Activated CD4-positive, alpha-beta T cell treated with anti-CD3 and anti-CD28 coated beads, Interleukin-2, amount 50 U/mL, for 24 hours (primary cell): Measurements from ENCODE around the gene APOC3.
A peak's percentile ranks its signal among the peaks of the same experiment; 100 is the strongest.
"Not testable (repeated sequence)": the region's sequence is repeated elsewhere in the genome, so short reads cannot be mapped to it uniquely, and the experiment has no call there.

Experiments used
- DNase-seq, 2 donors: peaks; one replicate each; pipeline ENCODE4 v3.0.0-alpha.2; 2020; ENCODE audit warnings: low read depth in 1 of 2, low spot score in 1 of 2

APOC3 gene

DNA sequence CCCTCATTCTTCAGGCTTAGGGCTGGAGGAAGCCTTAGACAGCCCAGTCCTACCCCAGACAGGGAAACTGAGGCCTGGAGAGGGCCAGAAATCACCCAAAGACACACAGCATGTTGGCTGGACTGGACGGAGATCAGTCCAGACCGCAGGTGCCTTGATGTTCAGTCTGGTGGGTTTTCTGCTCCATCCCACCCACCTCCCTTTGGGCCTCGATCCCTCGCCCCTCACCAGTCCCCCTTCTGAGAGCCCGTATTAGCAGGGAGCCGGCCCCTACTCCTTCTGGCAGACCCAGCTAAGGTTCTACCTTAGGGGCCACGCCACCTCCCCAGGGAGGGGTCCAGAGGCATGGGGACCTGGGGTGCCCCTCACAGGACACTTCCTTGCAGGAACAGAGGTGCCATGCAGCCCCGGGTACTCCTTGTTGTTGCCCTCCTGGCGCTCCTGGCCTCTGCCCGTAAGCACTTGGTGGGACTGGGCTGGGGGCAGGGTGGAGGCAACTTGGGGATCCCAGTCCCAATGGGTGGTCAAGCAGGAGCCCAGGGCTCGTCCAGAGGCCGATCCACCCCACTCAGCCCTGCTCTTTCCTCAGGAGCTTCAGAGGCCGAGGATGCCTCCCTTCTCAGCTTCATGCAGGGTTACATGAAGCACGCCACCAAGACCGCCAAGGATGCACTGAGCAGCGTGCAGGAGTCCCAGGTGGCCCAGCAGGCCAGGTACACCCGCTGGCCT, 641 bp downstream of the APOC3 start:
- no peak for DNase-seq

DNA sequence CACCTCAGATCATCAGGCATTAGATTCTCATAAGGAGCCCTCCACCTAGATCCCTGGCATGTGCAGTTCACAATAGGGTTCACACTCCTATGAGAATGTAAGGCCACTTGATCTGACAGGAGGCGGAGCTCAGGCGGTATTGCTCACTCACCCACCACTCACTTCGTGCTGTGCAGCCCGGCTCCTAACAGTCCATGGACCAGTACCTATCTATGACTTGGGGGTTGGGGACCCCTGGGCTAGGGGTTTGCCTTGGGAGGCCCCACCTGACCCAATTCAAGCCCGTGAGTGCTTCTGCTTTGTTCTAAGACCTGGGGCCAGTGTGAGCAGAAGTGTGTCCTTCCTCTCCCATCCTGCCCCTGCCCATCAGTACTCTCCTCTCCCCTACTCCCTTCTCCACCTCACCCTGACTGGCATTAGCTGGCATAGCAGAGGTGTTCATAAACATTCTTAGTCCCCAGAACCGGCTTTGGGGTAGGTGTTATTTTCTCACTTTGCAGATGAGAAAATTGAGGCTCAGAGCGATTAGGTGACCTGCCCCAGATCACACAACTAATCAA, 2.2 kb downstream of the APOC3 start:
- DNase-seq, result no peak

DNA sequence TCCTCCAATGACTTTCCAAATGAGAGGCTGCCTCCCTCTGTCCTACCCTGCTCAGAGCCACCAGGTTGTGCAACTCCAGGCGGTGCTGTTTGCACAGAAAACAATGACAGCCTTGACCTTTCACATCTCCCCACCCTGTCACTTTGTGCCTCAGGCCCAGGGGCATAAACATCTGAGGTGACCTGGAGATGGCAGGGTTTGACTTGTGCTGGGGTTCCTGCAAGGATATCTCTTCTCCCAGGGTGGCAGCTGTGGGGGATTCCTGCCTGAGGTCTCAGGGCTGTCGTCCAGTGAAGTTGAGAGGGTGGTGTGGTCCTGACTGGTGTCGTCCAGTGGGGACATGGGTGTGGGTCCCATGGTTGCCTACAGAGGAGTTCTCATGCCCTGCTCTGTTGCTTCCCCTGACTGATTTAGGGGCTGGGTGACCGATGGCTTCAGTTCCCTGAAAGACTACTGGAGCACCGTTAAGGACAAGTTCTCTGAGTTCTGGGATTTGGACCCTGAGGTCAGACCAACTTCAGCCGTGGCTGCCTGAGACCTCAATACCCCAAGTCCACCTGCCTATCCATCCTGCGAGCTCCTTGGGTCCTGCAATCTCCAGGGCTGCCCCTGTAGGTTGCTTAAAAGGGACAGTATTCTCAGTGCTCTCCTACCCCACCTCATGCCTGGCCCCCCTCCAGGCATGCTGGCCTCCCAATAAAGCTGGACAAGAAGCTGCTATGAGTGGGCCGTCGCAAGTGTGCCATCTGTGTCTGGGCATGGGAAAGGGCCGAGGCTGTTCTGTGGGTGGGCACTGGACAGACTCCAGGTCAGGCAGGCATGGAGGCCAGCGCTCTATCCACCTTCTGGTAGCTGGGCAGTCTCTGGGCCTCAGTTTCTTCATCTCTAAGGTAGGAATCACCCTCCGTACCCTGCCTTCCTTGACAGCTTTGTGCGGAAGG, 2.9 kb downstream of the APOC3 start:
- DNase-seq, result no peak

DNA sequence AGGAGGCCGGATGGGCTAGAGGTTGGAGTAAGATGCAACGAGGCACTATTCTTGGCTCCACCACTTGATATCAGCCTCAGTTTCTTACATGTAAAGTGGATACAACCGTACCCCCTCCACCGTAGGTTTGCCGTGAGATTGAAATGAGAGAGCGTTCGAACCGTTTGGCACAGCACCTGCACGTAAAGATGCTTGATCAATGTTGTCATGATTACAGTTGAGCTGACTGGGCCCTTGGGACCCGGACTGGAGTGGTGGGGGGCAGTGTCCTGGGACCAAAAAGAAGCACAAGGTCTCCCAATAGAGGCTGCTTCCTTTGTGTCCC, 3.7 kb downstream of the APOC3 start:
- no peak for DNase-seq

DNA sequence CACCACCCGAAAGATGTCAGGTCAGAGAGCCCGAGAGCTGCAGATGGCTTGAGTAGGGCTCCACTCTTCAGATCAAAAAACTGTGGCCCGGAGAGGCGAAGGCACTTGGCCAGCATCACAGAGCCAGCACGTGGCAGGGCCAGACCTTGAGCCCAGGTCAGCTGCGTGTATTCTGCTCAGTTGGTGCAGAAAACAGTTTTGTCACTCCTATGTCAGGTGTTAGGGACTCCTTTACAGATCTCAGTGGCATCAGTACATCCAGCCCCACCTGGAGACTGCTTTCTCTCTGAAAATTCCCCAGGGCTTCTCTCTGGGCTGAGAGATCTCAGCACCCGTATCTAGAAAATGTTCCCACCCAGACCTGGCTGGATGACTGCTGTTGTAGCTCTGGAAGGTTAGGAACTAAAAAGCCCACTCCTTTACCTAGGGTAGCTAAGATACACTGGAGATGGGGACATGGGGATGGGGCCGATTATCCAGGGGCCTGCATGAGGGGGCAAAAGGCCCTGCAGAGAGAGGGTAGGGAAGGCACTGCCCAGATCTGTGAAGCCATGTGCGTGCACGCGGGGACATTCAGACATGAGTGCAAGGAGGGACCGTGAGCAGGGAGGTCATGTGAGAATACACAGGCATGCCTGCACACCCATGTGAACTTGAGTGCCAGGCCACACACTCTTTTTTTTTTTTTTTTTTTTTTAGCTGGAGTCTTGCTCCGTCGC, 4.3 kb downstream of the APOC3 start:
- no peak for DNase-seq

DNA sequence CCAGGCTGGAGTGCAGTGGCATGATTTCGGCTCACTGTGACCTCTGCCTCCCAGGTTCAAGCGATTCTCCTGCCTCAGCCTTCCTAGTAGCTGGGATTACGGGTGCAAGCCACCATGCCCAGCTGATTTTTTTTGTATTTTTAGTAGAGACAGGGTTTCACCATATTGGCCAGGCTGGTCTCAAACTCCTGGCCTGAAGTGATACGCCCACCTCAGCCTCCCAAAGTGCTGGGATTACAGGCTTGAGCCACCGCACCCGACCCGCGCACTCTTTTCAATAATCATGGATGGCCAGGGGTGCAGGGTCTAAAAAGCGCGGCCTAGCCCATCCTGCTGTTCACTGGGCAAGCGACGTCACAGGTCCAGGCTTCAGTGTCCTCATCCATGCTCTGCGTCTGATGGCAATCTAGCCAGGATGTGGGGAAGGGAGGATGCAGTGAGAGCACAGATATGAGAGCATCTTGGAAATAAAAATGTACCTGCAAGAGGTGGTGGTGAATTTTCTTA, 4.9 kb downstream of the APOC3 start:
- DNase-seq, result not testable (repeated sequence)

GRCh38 chr11:116835042-116835772, 5.5 kb downstream of the APOC3 start:
- DNase-seq, result no peak

DNA sequence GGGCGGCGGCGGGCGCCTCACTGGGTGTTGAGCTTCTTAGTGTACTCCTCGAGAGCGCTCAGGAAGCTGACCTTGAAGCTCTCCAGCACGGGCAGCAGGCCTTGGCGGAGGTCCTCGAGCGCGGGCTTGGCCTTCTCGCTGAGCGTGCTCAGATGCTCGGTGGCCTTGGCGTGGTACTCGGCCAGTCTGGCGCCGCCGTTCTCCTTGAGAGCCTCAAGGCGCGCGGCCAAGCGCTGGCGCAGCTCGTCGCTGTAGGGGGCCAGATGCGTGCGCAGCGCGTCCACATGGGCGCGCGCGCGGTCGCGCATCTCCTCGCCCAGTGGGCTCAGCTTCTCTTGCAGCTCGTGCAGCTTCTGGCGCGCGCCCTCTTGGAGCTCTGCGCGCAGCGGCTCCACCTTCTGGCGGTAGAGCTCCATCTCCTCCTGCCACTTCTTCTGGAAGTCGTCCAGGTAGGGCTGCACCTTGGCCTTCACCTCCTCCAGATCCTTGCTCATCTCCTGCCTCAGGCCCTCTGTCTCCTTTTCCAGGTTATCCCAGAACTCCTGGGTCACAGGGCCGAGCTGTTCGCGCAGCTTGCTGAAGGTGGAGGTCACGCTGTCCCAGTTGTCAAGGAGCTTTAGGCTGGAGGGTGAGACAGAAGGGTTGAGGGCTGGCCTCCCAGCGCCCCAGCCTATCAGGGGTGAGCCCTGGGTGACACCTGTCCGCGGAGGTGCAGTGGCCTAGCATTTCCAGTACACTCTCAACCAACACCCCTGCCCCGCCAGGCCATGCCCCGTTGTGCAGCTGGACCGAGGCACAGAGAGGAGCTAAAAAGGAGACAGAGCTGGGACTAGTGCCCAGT, 6.3 kb downstream of the APOC3 start:
- peak; percentile 46 to 62 for DNase-seq

DNA sequence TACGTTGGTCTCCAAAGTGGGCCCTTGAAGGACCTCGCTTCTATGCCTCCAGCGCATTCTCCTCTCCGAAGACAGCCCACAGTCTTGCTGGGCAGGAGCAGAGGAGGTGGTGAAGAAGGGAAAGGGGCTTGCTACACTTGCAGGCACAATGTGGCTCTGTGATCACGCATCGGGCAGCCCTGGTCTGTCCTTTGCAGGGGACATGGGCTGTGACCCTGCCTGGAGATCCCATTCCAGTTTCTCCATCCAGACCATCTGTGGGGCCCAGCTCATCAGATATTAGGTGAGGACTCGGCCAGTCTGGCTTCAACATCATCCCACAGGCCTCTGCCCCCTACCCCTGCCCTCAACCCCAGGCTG, 6.9 kb downstream of the APOC3 start:
- DNase-seq, result no peak

DNA sequence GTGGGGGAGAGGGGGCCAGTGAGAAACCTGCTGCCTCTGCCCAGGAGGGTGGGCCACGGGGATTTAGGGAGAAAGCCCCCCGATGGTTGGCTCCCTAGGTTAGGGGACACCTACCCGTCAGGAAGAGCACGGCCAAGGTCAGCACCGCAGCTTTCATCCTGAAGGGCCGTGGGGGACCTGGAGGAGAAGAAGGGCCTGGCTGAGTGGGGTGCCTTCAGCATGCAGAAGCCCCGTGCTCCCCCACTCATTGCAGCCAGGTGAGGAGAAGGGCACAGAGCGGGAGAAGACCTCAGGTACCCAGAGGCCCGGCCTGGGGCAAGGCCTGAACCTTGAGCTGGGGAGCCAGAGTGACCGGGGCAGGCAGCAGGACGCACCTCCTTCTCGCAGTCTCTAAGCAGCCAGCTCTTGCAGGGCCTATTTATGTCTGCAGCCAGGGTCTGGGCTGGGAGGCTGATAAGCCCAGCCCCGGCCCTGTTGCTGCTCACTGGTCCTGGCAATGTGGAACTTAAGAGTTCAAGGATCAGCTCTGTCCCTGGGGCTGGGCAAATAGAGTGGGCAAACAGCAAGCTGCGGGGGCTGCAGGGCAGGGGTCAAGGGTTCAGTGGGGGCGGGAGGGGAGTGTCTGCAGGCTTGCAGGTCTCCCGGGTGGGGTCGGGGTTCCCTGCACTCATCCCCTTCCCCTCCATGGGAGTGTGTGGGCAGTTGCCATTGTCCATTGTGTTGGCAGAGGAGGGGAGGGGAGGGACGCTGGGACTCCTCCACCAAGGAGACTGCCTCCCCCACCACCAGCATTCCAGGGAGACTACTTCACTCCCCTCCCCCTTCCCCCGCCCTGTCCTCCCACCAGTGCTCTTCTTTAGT, 7.8 kb downstream of the APOC3 start, which contains the start of gene APOA1:
Gene APOA1, minus strand, starts transcription at position 392 of the 861 bp plus-strand sequence. Its CDS starts 235 bp downstream, at position 157.
- no peak for DNase-seq

DNA sequence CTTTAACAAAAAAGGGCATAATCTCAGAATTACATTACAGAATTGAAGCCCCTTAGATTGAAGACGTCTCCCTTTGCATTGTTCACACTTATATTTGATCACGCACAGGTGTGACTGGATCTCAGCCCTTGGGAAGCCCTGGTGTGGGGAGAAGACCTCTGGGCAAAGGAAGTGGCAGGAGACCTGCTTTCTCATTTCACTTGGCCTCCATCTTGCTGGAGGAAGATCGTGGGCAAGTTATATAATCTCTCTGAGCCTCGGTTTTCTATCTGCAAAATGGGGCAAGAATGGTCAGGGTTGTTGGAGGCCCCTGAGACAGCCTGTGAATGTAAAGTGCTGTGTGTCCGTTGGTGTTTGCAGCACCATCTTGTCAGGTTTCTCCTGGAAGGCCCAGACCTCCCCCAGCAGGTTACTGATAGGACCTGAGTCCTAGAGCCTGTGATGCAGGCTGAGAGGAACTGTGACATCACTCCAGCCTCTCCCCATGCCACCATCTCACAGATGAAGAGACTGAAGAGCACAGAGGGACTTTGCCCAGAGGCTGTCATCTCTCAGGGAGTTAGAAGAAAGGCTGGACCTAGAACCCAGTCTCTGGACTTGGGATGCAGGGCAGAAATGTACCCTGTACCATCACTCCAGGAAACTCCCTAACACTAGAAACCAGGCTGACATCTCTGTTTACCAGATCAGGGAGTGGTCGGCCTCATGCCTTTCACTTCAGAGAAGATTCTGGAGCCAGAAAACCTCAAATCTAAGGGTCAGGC, 8.8 kb downstream of the APOC3 start:
- no peak for DNase-seq

GRCh38 chr11:116840224-116840745, 10.6 kb downstream of the APOC3 start:
- DNase-seq, result no peak

DNA sequence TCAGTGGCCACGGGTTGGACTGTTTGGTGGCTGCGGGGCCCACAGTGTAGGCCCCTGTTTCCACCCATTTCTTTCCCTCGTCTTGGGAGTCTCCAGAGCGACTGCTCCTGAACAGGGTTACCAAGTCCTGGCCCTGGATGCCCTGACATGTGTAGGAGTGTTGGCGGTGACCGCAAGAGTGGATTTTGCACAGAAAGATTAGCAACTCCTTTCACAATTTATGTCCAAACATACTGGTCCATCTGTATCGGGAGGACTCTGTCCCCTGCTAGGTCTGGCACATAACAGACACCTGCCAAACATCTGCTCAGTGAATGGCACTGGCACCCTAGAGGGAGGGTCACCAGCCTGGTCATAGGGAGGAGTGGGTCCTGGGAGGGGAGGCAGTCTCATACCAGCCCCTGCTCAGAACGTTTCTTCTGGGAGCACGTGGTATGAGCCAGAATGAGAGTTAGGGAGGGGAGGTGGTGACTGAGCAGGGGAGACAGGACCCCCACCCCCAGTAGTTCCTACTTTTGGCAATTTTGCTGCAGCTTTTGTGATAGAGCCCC, 11.1 kb downstream of the APOC3 start:
- no peak for DNase-seq

DNA sequence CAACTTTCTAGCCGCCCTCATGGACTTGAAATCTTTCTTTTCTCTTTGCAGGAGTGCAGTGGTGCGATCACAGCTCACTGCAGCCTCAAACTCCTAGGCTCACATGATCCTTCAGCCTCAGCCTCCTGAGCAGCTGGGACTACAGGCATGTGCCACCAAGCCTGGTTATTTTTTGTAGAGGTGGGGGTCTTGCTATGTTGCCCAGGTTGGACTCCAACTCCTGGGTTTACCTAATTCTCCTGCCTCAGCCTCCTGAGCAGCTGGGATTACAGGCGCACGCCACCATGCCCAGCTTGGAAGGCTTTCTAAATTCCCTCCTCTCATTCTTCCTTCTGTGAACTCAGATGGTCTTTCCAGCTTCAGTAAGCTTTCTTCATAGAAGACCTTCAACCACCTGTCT, 12.4 kb downstream of the APOC3 start:
- no peak for DNase-seq

DNA sequence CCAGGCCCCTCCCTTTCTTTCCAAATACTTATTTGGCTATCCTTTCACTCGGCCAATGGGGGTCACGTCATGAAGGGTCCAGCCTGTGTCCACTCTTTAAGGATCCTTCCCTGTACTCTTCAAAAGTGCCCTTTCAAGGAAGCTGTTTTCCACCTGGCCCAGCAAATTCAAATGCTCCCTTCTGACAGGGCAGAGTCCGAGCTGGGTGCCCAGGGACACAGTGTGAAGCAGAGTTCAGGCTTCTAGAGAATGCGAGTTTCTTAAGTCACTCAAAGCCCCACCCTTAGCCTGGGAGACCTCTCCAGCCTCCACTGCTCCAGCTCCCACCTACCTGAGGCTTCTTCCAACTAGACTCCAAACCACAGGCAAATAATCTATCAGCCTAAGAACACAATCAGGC, 13.2 kb downstream of the APOC3 start:
- DNase-seq, result no peak

GRCh38 chr11:116843661-116844060, 14.0 kb downstream of the APOC3 start:
- no peak for DNase-seq

DNA sequence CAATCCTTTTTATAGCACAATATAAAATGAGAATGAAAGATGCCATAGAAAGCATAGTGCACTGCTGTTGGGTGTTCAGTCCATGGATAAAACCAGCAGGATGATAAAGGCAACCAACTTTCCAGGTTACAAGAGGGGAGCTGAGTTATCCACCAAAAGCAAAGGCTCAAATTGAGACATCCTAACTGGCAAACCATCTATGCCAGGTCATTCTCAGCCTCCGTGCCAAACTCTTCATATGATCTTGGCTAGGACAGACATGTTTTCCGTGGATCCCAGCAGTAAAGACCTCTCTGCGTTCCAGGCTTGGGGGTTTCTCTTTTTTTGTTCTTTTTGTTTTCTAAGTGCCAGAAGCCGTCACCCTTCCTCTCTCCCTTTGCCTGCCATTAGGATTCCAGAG, 15.0 kb downstream of the APOC3 start:
- no peak for DNase-seq
